PC-3 (cell line): ENCODE data around the gene ABHD2. TPM values are rescaled to one million over a fixed set of nuclear protein-coding genes. Genes with fewer than 3 reads are reported as not detected.

Experiments
- ATAC-seq: fragments of 200-7000 bp; cut with Tn5 transposase; 2 replicates; pipeline ENCODE4 v1.9.1; 2020; ENCODE audit warnings: mild to moderate bottlenecking, moderate library complexity
- BruUV-seq: library from RNA; stranded (reverse); fragments of 400-500 nt; replicated peaks from 2 replicates; lab custom pipeline; 2021; lab: Mats Ljungman, UMichigan
- CTCF ChIA-PET: fragments of 300-600 bp; sonication (Branson Sonifier 250); formaldehyde crosslinking; loops from one replicate; lab custom pipeline; 2022; ENCODE audit warnings: antibody characterized with exemption; lab: Charles Lee
- POLR2A ChIA-PET: fragments of 300-600 bp; sonication (Branson Sonifier 250); formaldehyde crosslinking; loops from one replicate; lab custom pipeline; 2022; ENCODE audit warnings: antibody characterized with exemption; ENCODE audit not compliant: unreplicated experiment; lab: Charles Lee
- DNase-seq: peaks from one replicate; pipeline ENCODE4 v3.0.0-alpha.2; 2015
- H2AFZ ChIP-seq: fragments of 300-600 bp; sonication (generic); 2 replicates; pipeline ENCODE4 v1.6.0; 2016; ENCODE audit warnings: antibody characterized with exemption, low read length
- H3F3A ChIP-seq: fragments of 300-600 bp; sonication (generic); one replicate; pipeline ENCODE4 v1.6.0; 2017; ENCODE audit warnings: antibody characterized with exemption, low read length, control low read depth, mild to moderate bottlenecking; ENCODE audit not compliant: unreplicated experiment
- H3K27ac ChIP-seq: fragments of 300-600 bp; sonication (generic); 2 replicates; pipeline ENCODE4 v1.5.1; 2016; ENCODE audit warnings: mild to moderate bottlenecking, low read length
- H3K27me3 ChIP-seq: fragments of 300-600 bp; sonication (generic); 2 replicates; pipeline ENCODE4 v1.6.1; 2016; ENCODE audit warnings: low read length, mixed read lengths
- H3K36me3 ChIP-seq: fragments of 300-600 bp; sonication (generic); 2 replicates; pipeline ENCODE4 v1.6.1; 2016; ENCODE audit warnings: low read depth, mixed run types, low read length, mixed read lengths
- H3K4me1 ChIP-seq: fragments of 300-600 bp; sonication (generic); 2 replicates; pipeline ENCODE4 v1.5.1; 2016; ENCODE audit warnings: low read length; ENCODE audit not compliant: insufficient read depth
- H3K4me2 ChIP-seq: fragments of 300-600 bp; sonication (generic); 2 replicates; pipeline ENCODE4 v1.6.0; 2016; ENCODE audit warnings: low read length
- H3K4me3 ChIP-seq: fragments of 300-600 bp; sonication (generic); 2 replicates; pipeline ENCODE4 v1.5.1; 2016; ENCODE audit warnings: mild to moderate bottlenecking, low read length, mixed read lengths
- H3K79me2 ChIP-seq: fragments of 300-600 bp; sonication (generic); 2 replicates; pipeline ENCODE4 v1.6.1; 2017; ENCODE audit warnings: low read length, mixed read lengths
- H3K9ac ChIP-seq: fragments of 300-600 bp; sonication (generic); 2 replicates; pipeline ENCODE4 v1.6.0; 2016; ENCODE audit warnings: mild to moderate bottlenecking, low read length
- H3K9me2 ChIP-seq: fragments of 300-600 bp; sonication (generic); replicated peaks from 2 replicates; pipeline ENCODE4 v1.6.1; 2016; ENCODE audit warnings: mixed run types, low read length, mixed read lengths
- H3K9me3 ChIP-seq: fragments of 300-600 bp; sonication (generic); 2 replicates; pipeline ENCODE4 v1.6.1; 2016; ENCODE audit warnings: low read length, mixed read lengths
- H4K20me1 ChIP-seq: fragments of 300-600 bp; sonication (generic); 2 replicates; pipeline ENCODE4 v1.6.1; 2016; ENCODE audit warnings: low read length, mixed read lengths
- EZH2 ChIP-seq: fragments of 300-600 bp; sonication (generic); IDR thresholded peaks from one replicate; pipeline ENCODE4 v1.6.1; 2017; ENCODE audit warnings: antibody characterized with exemption, mild to moderate bottlenecking, low read length; ENCODE audit not compliant: unreplicated experiment
- EZH2phosphoT487 ChIP-seq: fragments of 300-600 bp; sonication (generic); IDR thresholded peaks from 2 replicates; pipeline ENCODE4 v1.6.1; 2018; ENCODE audit warnings: mild to moderate bottlenecking, antibody characterized with exemption, low read length, borderline replicate concordance
- intact Hi-C: fragments of 100-400 bp; cut with micrococcal nuclease; formaldehyde crosslinking; loops from 2 replicates; pipeline ENCODE4 v1.9.0; 2023
- total RNA-seq: library from RNA; depleted of rRNA; stranded (reverse); fragments of >200 nt; gene quantifications from 2 replicates; pipeline ENCODE4 v1.2.3, GENCODE V29; 2014
- TF ChIP-seq, protein P1 (sequence below): fragments of 300-600 bp; sonication (generic); conservative IDR thresholded peaks from 2 replicates; pipeline ENCODE4 v1.5.1; 2017; ENCODE audit warnings: antibody characterized with exemption, low read depth, mild to moderate bottlenecking, low read length

ABHD2 gene
- total RNA-seq, 1 experiment from 2014 or later: 34.0 TPM

DNA sequence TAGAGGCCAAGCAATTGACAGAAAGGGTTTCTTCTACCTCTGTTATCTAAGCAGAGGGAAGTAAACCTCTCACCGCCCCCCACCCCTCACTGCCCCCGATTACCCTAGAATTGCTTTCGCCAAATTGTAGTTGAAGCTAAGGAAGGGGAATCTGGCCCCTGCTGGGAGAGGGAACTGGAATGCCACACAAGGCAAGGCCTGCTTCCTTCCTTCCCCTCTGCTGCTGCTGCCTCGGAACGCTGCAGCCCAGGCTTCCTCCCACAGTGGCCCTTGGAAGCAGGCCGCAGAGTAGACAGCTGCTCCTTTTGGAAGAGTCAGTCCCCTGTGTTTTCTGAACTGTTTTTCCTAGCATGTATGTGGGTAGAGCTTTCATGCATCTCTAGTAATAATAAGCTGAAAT lies 111.5 kb downstream of the ABHD2 start:
- H3K79me2 ChIP-seq: no peaks in the 10 kb centered on the region
- no peak overlapping the region for H3K4me3 ChIP-seq
- BruUV-seq: no TSS peak
- intact Hi-C loops: no loop called here
- H3F3A ChIP-seq: no peaks in the 10 kb centered on the region
- no peak overlapping the region for H3K27ac ChIP-seq
- no peak overlapping the region for H3K4me2 ChIP-seq
- no peak for DNase-seq
- no peak overlapping the region for H3K9ac ChIP-seq
- no peak overlapping the region for H2AFZ ChIP-seq
- ChIA-PET POLR2A (interaction anchor here (0.6 kb wide), 1 partner anchor 22 kb away, joined by 8 read pairs; no protein-coding TSS in a partner anchor), CTCF (no interaction called here)
- H3K27me3 ChIP-seq: no peaks in the 10 kb centered on the region
- no peaks in the 10 kb centered on the region for H4K20me1 ChIP-seq
- peaks cover 14% of the 10 kb centered on the region for H3K4me1 ChIP-seq
- H3K36me3 ChIP-seq: no peaks in the 10 kb centered on the region
- TF ChIP-seq EZH2phosphoT487: no peak
- H3K9me3 ChIP-seq: no peaks in the 10 kb centered on the region
- no peaks in the 10 kb centered on the region for H3K9me2 ChIP-seq
- ATAC-seq: no peak

DNA sequence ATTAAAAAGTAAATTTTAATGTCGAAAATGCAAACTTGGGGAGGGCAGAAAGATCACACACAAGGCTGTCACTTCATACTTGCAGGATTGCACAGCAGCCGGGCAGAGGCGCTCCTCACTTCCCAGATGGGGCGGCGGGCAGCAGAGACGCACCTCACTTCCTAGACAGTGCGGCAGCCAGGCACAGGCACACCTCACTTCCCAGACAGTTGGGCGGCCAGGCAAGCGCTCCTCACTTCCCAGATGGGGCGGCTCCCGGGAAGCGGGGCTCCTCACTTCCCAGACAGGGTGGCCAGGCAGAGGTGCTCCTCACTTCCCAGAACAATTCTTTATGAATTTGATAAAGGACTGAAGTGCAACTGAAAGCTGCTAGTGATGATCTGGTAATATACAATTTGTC lies 111.9 kb downstream of the ABHD2 start:
- H2AFZ ChIP-seq: no peak overlapping the region
- no peaks in the 10 kb centered on the region for H3K36me3 ChIP-seq
- H3K4me3 ChIP-seq: no peak overlapping the region
- no peak overlapping the region for H3K27ac ChIP-seq
- H3F3A ChIP-seq: no peaks in the 10 kb centered on the region
- ATAC-seq: no peak
- no peaks in the 10 kb centered on the region for H3K9me3 ChIP-seq
- peaks cover 14% of the 10 kb centered on the region for H3K4me1 ChIP-seq
- no peak overlapping the region for H3K9ac ChIP-seq
- H3K9me2 ChIP-seq: no peaks in the 10 kb centered on the region
- CTCF ChIA-PET: no interaction called here
- no peaks in the 10 kb centered on the region for H3K27me3 ChIP-seq
- no peak for DNase-seq
- no TSS peak for BruUV-seq
- TF ChIP-seq, protein P1, sequence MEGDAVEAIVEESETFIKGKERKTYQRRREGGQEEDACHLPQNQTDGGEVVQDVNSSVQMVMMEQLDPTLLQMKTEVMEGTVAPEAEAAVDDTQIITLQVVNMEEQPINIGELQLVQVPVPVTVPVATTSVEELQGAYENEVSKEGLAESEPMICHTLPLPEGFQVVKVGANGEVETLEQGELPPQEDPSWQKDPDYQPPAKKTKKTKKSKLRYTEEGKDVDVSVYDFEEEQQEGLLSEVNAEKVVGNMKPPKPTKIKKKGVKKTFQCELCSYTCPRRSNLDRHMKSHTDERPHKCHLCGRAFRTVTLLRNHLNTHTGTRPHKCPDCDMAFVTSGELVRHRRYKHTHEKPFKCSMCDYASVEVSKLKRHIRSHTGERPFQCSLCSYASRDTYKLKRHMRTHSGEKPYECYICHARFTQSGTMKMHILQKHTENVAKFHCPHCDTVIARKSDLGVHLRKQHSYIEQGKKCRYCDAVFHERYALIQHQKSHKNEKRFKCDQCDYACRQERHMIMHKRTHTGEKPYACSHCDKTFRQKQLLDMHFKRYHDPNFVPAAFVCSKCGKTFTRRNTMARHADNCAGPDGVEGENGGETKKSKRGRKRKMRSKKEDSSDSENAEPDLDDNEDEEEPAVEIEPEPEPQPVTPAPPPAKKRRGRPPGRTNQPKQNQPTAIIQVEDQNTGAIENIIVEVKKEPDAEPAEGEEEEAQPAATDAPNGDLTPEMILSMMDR: no peak
- TF ChIP-seq EZH2 (no peak), EZH2phosphoT487 (no peak)
- no peak overlapping the region for H3K4me2 ChIP-seq
- POLR2A ChIA-PET: no interaction called here
- H3K79me2 ChIP-seq: no peaks in the 10 kb centered on the region
- intact Hi-C loops: no loop called here
- no peaks in the 10 kb centered on the region for H4K20me1 ChIP-seq

GRCh38 chr15:89201465-89202005 lies 113.3 kb downstream of the ABHD2 start:
- Histone ChIP-seq H3K9ac (no peak overlapping the region), H3K4me3 (no peak overlapping the region), H3K9me2 (no peaks in the 10 kb centered on the region), H3F3A (no peaks in the 10 kb centered on the region), H3K36me3 (no peaks in the 10 kb centered on the region), H4K20me1 (no peaks in the 10 kb centered on the region), H2AFZ (no peak overlapping the region), H3K9me3 (no peaks in the 10 kb centered on the region), H3K4me1 (peaks cover 13% of the 10 kb centered on the region), H3K27ac (no peak overlapping the region), H3K4me2 (no peak overlapping the region), H3K79me2 (no peaks in the 10 kb centered on the region), H3K27me3 (no peaks in the 10 kb centered on the region)
- ChIA-PET POLR2A (no interaction called here), CTCF (no interaction called here)
- no TSS peak for BruUV-seq
- intact Hi-C loops: no loop called here
- DNase-seq (no peak), ATAC-seq (no peak)
- TF ChIP-seq, protein P1: no peak
- TF ChIP-seq EZH2 (no peak), EZH2phosphoT487 (no peak)
